Naive thymus-derived CD8-positive, alpha-beta T cell (primary cell): Measurements from ENCODE around the gene SLC5A11. TPM values are rescaled to one million over a fixed set of nuclear protein-coding genes. Genes with fewer than 3 reads are reported as not detected.

ENCODE experiments used
- ATAC-seq, 2 donors: fragments of 150-1000 bp; cut with Tn5 transposase in 1 of 2; sonication (Bioruptor Pico), chemical (Tn5 transposase) in 1 of 2; 1 replicate in 1 of 2; 2 replicates in 1 of 2; pipeline ENCODE4 v1.10.0; 2021; ENCODE audit warnings: mild to moderate bottlenecking in 2 of 2, moderate library complexity in 2 of 2
- POLR2A ChIA-PET: fragments of 350-600 bp; sonication (Branson Sonifier 250); formaldehyde crosslinking; loops from one replicate; lab custom pipeline; 2021; ENCODE audit warnings: antibody characterized with exemption; lab: Charles Lee
- DNase-seq, 10 donors: peaks; one replicate each; pipeline versions ENCODE4 v3.0.0 to v3.0.0-alpha.2; 2020 to 2022
- H3K27ac Mint-ChIP-seq, 10 donors: one replicate each; pipeline ENCODE4 v1.8.0; 2020 to 2022; ENCODE audit warnings: mild to moderate bottlenecking in 10 of 10, mixed read lengths in 10 of 10, moderate library complexity in 4 of 10, inconsistent platforms in 1 of 10
- H3K27me3 Mint-ChIP-seq, 5 donors: one replicate each; pipeline ENCODE4 v1.8.0; 2021 to 2022; ENCODE audit warnings: mixed read lengths in 5 of 5
- H3K36me3 Mint-ChIP-seq, 3 donors: one replicate each; pipeline ENCODE4 v1.8.0; 2020 to 2022; ENCODE audit warnings: mixed read lengths in 3 of 3, mild to moderate bottlenecking in 2 of 3, inconsistent platforms in 1 of 3
- H3K4me1 Mint-ChIP-seq, 4 donors: one replicate each; pipeline ENCODE4 v1.8.0; 2021 to 2022; ENCODE audit warnings: mixed read lengths in 4 of 4
- H3K4me3 Mint-ChIP-seq, 10 donors: one replicate each; pipeline ENCODE4 v1.8.0; 2020 to 2022; ENCODE audit warnings: mild to moderate bottlenecking in 10 of 10, mixed read lengths in 10 of 10, moderate library complexity in 6 of 10, inconsistent platforms in 1 of 10
- H3K9me3 Mint-ChIP-seq, 9 donors: one replicate each; pipeline ENCODE4 v1.8.0; 2020 to 2022; ENCODE audit warnings: mixed read lengths in 9 of 9, mild to moderate bottlenecking in 3 of 9, inconsistent platforms in 1 of 9, moderate library complexity in 1 of 9
- polyA plus RNA-seq, 3 donors: library from polyadenylated mRNA; unstranded; fragments of 300-500 nt; fragmentation: Illumina TruSeq; gene quantifications; one replicate each; pipeline ENCODE4 v1.2.3, GENCODE V29; 2021
- total RNA-seq, 8 experiments: library from RNA in 2 of 8; stranded (reverse) in 2 of 8; gene quantifications; one replicate each; pipeline ENCODE4 v1.2.3 and lab custom pipeline; 2021 to 2026

SLC5A11 gene
- total and polyA plus RNA-seq, 5 experiments from 2014 or later = 0.22 to 0.68 TPM; not detected in 3

DNA sequence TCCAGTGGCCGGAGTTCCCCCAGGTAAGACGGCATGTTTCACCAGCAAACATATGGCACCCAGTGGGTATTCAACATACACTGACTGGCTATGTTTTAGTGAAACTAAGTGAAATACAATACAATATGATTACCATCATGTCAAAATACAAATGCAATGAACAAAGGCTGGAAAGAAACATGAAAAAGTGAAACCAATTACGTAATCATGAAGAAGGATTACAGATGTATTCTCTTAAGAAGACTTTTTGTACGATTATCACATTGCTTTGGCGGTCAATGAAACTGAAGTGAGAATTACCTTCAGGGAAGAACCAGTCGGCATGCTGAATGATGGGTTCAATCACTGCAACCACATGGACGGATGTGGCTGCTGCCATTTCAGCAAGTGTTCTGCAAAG lies 97.7 kb downstream of the SLC5A11 start:
- ATAC-seq (no peak), DNase-seq (no peak)
- Mint-ChIP-seq H3K4me3 (no peak overlapping the region), H3K4me1 (peaks cover 0 to 1% (median 0%) of the 10 kb centered on the region in 4 donors), H3K36me3 (peaks cover 9 to 89% (median 32%) of the 10 kb centered on the region in 3 donors), H3K9me3 (no peaks in the 10 kb centered on the region), H3K27ac (peak overlapping the region in 2 of 10 donors; percentile 39 to 44), H3K27me3 (no peaks in the 10 kb centered on the region)
- POLR2A ChIA-PET = no interaction called here

DNA sequence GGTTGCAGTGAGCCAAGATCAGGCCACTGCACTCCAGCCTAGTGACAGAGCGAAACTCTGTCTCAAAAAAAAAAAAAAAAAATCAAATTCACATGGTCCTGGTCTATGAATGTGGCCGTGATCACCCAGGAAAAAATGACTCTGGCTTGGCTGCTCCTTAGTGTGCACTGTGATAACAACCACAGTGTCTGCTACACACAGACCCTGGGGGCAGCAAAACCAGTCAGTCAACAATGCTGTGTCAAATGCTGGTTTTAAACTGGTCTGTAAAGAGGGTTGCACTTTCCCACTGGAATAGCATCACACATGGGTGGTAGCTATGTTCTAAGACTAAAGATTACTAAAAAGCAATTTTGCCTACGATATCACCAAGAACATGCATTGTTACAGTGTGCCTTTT lies 98.4 kb downstream of the SLC5A11 start:
- peaks cover 0 to 1% (median 0%) of the 10 kb centered on the region in 4 donors for H3K4me1 Mint-ChIP-seq
- POLR2A ChIA-PET = interaction anchor here (0.6 kb wide), 1 partner anchor 349 kb away, joined by 3 read pairs; no protein-coding TSS in a partner anchor
- H3K9me3 Mint-ChIP-seq = no peaks in the 10 kb centered on the region
- H3K27me3 Mint-ChIP-seq = no peaks in the 10 kb centered on the region
- peaks cover 9 to 86% (median 29%) of the 10 kb centered on the region in 3 donors for H3K36me3 Mint-ChIP-seq
- peak overlapping the region in 1 of 10 donors; percentile 29 for H3K27ac Mint-ChIP-seq
- no peak overlapping the region for H3K4me3 Mint-ChIP-seq
- no peak for ATAC-seq
- no peak for DNase-seq

GRCh38 chr16:24946155-24946554 lies 100.4 kb downstream of the SLC5A11 start:
- DNase-seq (no peak), ATAC-seq (no peak)
- H3K4me1 Mint-ChIP-seq = peaks cover 0 to 3% (median 0%) of the 10 kb centered on the region in 4 donors
- POLR2A ChIA-PET = no interaction called here
- peak overlapping the region in 3 of 10 donors; percentile 2 to 34 (median 6) for H3K27ac Mint-ChIP-seq
- H3K27me3 Mint-ChIP-seq = no peaks in the 10 kb centered on the region
- H3K9me3 Mint-ChIP-seq = no peaks in the 10 kb centered on the region
- no peak overlapping the region for H3K4me3 Mint-ChIP-seq
- peaks cover 9 to 85% (median 30%) of the 10 kb centered on the region in 3 donors for H3K36me3 Mint-ChIP-seq

GRCh38 chr16:24950275-24950674 lies 104.5 kb downstream of the SLC5A11 start:
- Mint-ChIP-seq H3K4me1 (peaks cover 0 to 7% (median under 1%) of the 10 kb centered on the region in 4 donors), H3K9me3 (no peaks in the 10 kb centered on the region), H3K27me3 (no peaks in the 10 kb centered on the region), H3K36me3 (peaks cover 0 to 91% (median 37%) of the 10 kb centered on the region in 3 donors), H3K4me3 (no peak overlapping the region), H3K27ac (peak overlapping the region in 1 of 10 donors; percentile 52)
- DNase-seq (no peak), ATAC-seq (no peak)
- POLR2A ChIA-PET = no interaction called here

- Mint-ChIP-seq H3K36me3 (peaks cover 8 to 92% (median 34%) of the 10 kb centered on the region in 3 donors), H3K9me3 (no peaks in the 10 kb centered on the region), H3K4me1 (peaks cover 0 to 13% (median 4%) of the 10 kb centered on the region in 4 donors), H3K4me3 (no peak overlapping the region), H3K27ac (peak overlapping the region in 3 of 10 donors; percentile 16 to 57 (median 35)), H3K27me3 (no peaks in the 10 kb centered on the region)
- no peak for ATAC-seq
- no peak for DNase-seq
- POLR2A ChIA-PET = no interaction called here
These were observed 107.5 kb downstream of the SLC5A11 start for GRCh38 chr16:24953306-24953705.

GRCh38 chr16:24953721-24954120 lies 108.0 kb downstream of the SLC5A11 start:
- Mint-ChIP-seq H3K27ac (peak overlapping the region in 3 of 10 donors; percentile 16 to 57 (median 35)), H3K9me3 (no peaks in the 10 kb centered on the region), H3K4me3 (no peak overlapping the region), H3K27me3 (no peaks in the 10 kb centered on the region), H3K4me1 (peaks cover 0 to 13% (median 4%) of the 10 kb centered on the region in 4 donors), H3K36me3 (peaks cover 8 to 94% (median 32%) of the 10 kb centered on the region in 3 donors)
- no peak for DNase-seq
- POLR2A ChIA-PET = no interaction called here
- no peak for ATAC-seq

- Mint-ChIP-seq H3K4me1 (peaks cover 0 to 13% (median 4%) of the 10 kb centered on the region in 4 donors), H3K27me3 (no peaks in the 10 kb centered on the region), H3K9me3 (no peaks in the 10 kb centered on the region), H3K27ac (no peak overlapping the region), H3K36me3 (peaks cover 8 to 96% (median 33%) of the 10 kb centered on the region in 3 donors), H3K4me3 (no peak overlapping the region)
- ATAC-seq (no peak), DNase-seq (no peak)
- POLR2A ChIA-PET = no interaction called here
These were observed 108.4 kb downstream of the SLC5A11 start for GRCh38 chr16:24954137-24954536.

DNA sequence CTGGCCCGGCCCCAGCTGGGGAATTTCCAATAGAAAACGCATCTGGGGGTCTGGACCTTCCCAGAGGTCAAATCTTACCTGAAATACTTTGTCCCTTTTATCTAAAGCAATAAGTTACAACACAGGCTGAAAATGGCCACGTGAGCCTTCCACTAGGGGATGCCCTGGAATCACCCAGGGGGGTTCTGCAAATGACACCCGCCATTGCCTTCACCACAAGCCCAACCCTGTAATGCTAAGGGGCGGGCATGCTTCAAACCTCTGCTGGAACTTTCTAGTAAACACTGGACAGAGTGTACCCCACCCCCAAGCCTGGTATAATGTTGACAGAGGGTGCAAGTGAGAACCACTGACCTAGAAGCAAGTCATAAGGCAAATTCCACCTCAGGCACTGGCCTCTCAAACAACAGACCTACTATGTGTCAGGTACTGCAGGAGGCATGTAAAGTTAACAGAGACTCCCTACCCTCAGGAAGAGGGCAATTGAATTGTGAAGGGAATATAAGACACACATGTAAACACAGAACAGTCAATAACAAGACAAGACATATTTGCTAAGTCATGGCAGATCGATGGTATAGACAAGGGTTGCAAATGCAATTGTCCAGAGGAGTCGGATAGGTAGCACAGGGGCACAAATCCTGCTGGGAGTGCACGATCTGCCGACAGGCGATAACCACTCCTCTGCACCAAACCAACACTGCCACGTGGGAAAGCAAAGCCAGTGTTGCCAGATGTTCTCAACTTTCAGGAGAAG lies 110.4 kb downstream of the SLC5A11 start:
- H3K36me3 Mint-ChIP-seq = peaks cover 14 to 95% (median 35%) of the 10 kb centered on the region in 3 donors
- peak in 2 of 10 donors; percentile 2 to 5 for DNase-seq
- POLR2A ChIA-PET = no interaction called here
- H3K27ac Mint-ChIP-seq = peak overlapping the region in 5 of 10 donors; percentile 4 to 75 (median 66)
- peaks cover 0 to 11% (median 4%) of the 10 kb centered on the region in 4 donors for H3K4me1 Mint-ChIP-seq
- no peaks in the 10 kb centered on the region for H3K9me3 Mint-ChIP-seq
- no peak overlapping the region for H3K4me3 Mint-ChIP-seq
- no peak for ATAC-seq
- no peaks in the 10 kb centered on the region for H3K27me3 Mint-ChIP-seq

- ATAC-seq = no peak
- H3K9me3 Mint-ChIP-seq = peaks cover 0 to 6% (median 3%) of the 10 kb centered on the region in 9 donors
- H3K4me1 Mint-ChIP-seq = peaks cover 0 to 13% (median 4%) of the 10 kb centered on the region in 4 donors
- no peak overlapping the region for H3K4me3 Mint-ChIP-seq
- H3K27ac Mint-ChIP-seq = peak overlapping the region in 3 of 10 donors; percentile 16 to 83 (median 16)
- no peak for DNase-seq
- H3K27me3 Mint-ChIP-seq = no peaks in the 10 kb centered on the region
- POLR2A ChIA-PET = no interaction called here
- peaks cover 26 to 92% (median 35%) of the 10 kb centered on the region in 3 donors for H3K36me3 Mint-ChIP-seq
These were observed 112.1 kb downstream of the SLC5A11 start for GRCh38 chr16:24957887-24958286.

Other genes starting within 250 kb of the SLC5A11 start
- 10 to 100 TPM; 84.1 to 85.2 TPM for gene TNRC6A, start 116.3 kb upstream of the SLC5A11 start, total RNA-seq
- gene TNRC6A, start 116.3 kb upstream of the SLC5A11 start, polyA plus RNA-seq = 10 to 100 TPM in 2 of 3 donors, 1 to 10 TPM in 1; 9.4 to 12.9 (median 10.9) TPM
- 10 to 100 TPM; 69.1 to 69.5 TPM for gene ARHGAP17, start 169.4 kb downstream of the SLC5A11 start, total RNA-seq
- gene ARHGAP17, start 169.4 kb downstream of the SLC5A11 start, polyA plus RNA-seq = 10 to 100 TPM; 18.2 to 38.6 (median 20.5) TPM